H9 (cell line): ENCODE data around the gene RGS16. TPM values are rescaled to one million over a fixed set of nuclear protein-coding genes. Genes with fewer than 3 reads are reported as not detected.

ENCODE experiments used
- DNase-seq: peaks from one replicate; pipeline ENCODE4 v3.0.0-alpha.2; 2017
- H2AFZ ChIP-seq: one replicate; pipeline ENCODE4 v1.6.1; 2013; ENCODE audit warnings: mild to moderate bottlenecking, low read length, control low read depth, moderate library complexity
- H2AK5ac ChIP-seq: 2 replicates; pipeline ENCODE4 v1.6.1; 2013; ENCODE audit warnings: low read length, control low read depth, mixed read lengths; ENCODE audit not compliant: insufficient read length
- H2BK120ac ChIP-seq: one replicate; pipeline ENCODE4 v1.6.1; 2013; ENCODE audit warnings: low read depth, mild to moderate bottlenecking, low read length, control low read depth, inconsistent platforms; ENCODE audit not compliant: poor library complexity, severe bottlenecking
- H2BK12ac ChIP-seq: 2 replicates; pipeline ENCODE4 v1.6.1; 2013; ENCODE audit warnings: low read length, control low read depth, mixed read lengths, low read depth; ENCODE audit not compliant: insufficient read length
- H2BK15ac ChIP-seq: 2 replicates; pipeline ENCODE4 v1.6.1; 2013; ENCODE audit warnings: low read depth, low read length, control low read depth
- H2BK20ac ChIP-seq: one replicate; pipeline ENCODE4 v1.6.1; 2013; ENCODE audit warnings: low read depth, mild to moderate bottlenecking, low read length, control low read depth, inconsistent platforms; ENCODE audit not compliant: poor library complexity, severe bottlenecking
- H2BK5ac ChIP-seq: 2 replicates; pipeline ENCODE4 v1.6.1; 2013; ENCODE audit warnings: low read length, control low read depth, mixed read lengths; ENCODE audit not compliant: insufficient read length
- H3K14ac ChIP-seq: 2 replicates; pipeline ENCODE4 v1.6.1; 2013; ENCODE audit warnings: low read length, control low read depth; ENCODE audit not compliant: insufficient read depth
- H3K18ac ChIP-seq: 2 replicates; pipeline ENCODE4 v1.6.1; 2013; ENCODE audit warnings: low read depth, mild to moderate bottlenecking, mixed read lengths, low read length, control low read depth; ENCODE audit not compliant: insufficient read length
- H3K23ac ChIP-seq: 2 replicates; pipeline ENCODE4 v1.6.1; 2013; ENCODE audit warnings: low read length, control low read depth, mixed read lengths, low read depth; ENCODE audit not compliant: insufficient read length
- H3K23me2 ChIP-seq: 2 replicates; pipeline ENCODE4 v1.6.1; 2013; ENCODE audit warnings: low read depth, mild to moderate bottlenecking, mixed read lengths, low read length, control low read depth; ENCODE audit not compliant: insufficient read length, poor library complexity, severe bottlenecking
- H3K27ac ChIP-seq: 2 replicates; pipeline ENCODE4 v1.5.1; 2013; ENCODE audit warnings: low read length, control low read depth, mixed read lengths, low read depth; ENCODE audit not compliant: insufficient read length
- H3K27me3 ChIP-seq: 2 replicates; pipeline ENCODE4 v1.6.1; 2013; ENCODE audit warnings: low read length, control low read depth, inconsistent platforms; ENCODE audit not compliant: insufficient read depth
- H3K4ac ChIP-seq: 2 replicates; pipeline ENCODE4 v1.6.1; 2013; ENCODE audit warnings: low read depth, mild to moderate bottlenecking, control low read depth, inconsistent platforms, low read length, moderate library complexity
- H3K4me1 ChIP-seq: 2 replicates; pipeline ENCODE4 v1.6.1; 2013; ENCODE audit warnings: low read length, control low read depth, inconsistent platforms; ENCODE audit not compliant: insufficient read depth
- H3K4me2 ChIP-seq: 2 replicates; pipeline ENCODE4 v1.6.1; 2013; ENCODE audit warnings: low read length, control low read depth, mixed read lengths; ENCODE audit not compliant: insufficient read length, insufficient read depth
- H3K56ac ChIP-seq: 2 replicates; pipeline ENCODE4 v1.6.1; 2013; ENCODE audit warnings: low read depth, mild to moderate bottlenecking, mixed read lengths, low read length, control low read depth; ENCODE audit not compliant: insufficient read length
- H3K79me1 ChIP-seq: 2 replicates; pipeline ENCODE4 v1.6.1; 2013; ENCODE audit warnings: low read depth, mild to moderate bottlenecking, moderate library complexity, low read length, control low read depth, inconsistent platforms; ENCODE audit not compliant: insufficient read depth, poor library complexity, severe bottlenecking
- H3K79me2 ChIP-seq: 2 replicates; pipeline ENCODE4 v1.6.1; 2013; ENCODE audit warnings: low read length, control low read depth, inconsistent platforms; ENCODE audit not compliant: insufficient read depth
- H3K9ac ChIP-seq: 2 replicates; pipeline ENCODE4 v1.6.1; 2013; ENCODE audit warnings: low read length, control low read depth, mixed read lengths; ENCODE audit not compliant: insufficient read length; ENCODE audit errors: extremely low read depth
- H3K9me3 ChIP-seq: one replicate; pipeline ENCODE4 v1.6.1; 2013; ENCODE audit warnings: low read depth, low read length, inconsistent platforms; ENCODE audit not compliant: control insufficient read depth
- H3T11ph ChIP-seq: one replicate; pipeline ENCODE4 v1.6.1; 2013; ENCODE audit warnings: mild to moderate bottlenecking, low read length, control low read depth, inconsistent platforms
- H4K20me1 ChIP-seq: one replicate; pipeline ENCODE4 v1.6.1; 2013; ENCODE audit not compliant: control insufficient read depth, insufficient read length, insufficient read depth
- H4K5ac ChIP-seq: 2 replicates; pipeline ENCODE4 v1.6.1; 2013; ENCODE audit warnings: low read depth, mild to moderate bottlenecking, mixed read lengths, low read length, control low read depth; ENCODE audit not compliant: insufficient read length
- H4K8ac ChIP-seq: replicated peaks from 2 replicates; pipeline ENCODE4 v1.6.1; 2013; ENCODE audit warnings: low read length, control low read depth, mixed read lengths, low read depth; ENCODE audit not compliant: insufficient read length
- H4K91ac ChIP-seq: 2 replicates; pipeline ENCODE4 v1.6.1; 2013; ENCODE audit warnings: low read depth, mild to moderate bottlenecking, moderate library complexity, mixed read lengths, low read length, control low read depth; ENCODE audit not compliant: insufficient read length
- H3K27ac Mint-ChIP-seq, 3 experiments: 2 replicates in 2 of 3; 3 replicates in 1 of 3; pipeline ENCODE4 v1.8.0; 2020 to 2021; ENCODE audit warnings: mixed read lengths in 3 of 3, mild to moderate bottlenecking in 1 of 3, moderate library complexity in 1 of 3
- H3K27me3 Mint-ChIP-seq: 2 replicates; pipeline ENCODE4 v1.8.0; 2021; ENCODE audit warnings: low read depth, mild to moderate bottlenecking, moderate library complexity, mixed read lengths
- H3K36me3 Mint-ChIP-seq, 3 experiments: 2 replicates in 2 of 3; 3 replicates in 1 of 3; pipeline ENCODE4 v1.8.0; 2020 to 2021; ENCODE audit warnings: low read depth in 3 of 3, mixed read lengths in 3 of 3; ENCODE audit not compliant: insufficient read depth in 1 of 3
- H3K4me1 Mint-ChIP-seq, 2 experiments: 2 replicates each; pipeline ENCODE4 v1.8.0; 2020; ENCODE audit warnings: mixed read lengths in 2 of 2
- H3K4me3 Mint-ChIP-seq, 2 experiments: 2 replicates in 1 of 2; 3 replicates in 1 of 2; pipeline ENCODE4 v1.8.0; 2020 to 2021; ENCODE audit warnings: mild to moderate bottlenecking in 2 of 2, mixed read lengths in 2 of 2, moderate library complexity in 1 of 2
- H3K9me3 Mint-ChIP-seq, 2 experiments: 2 replicates in 1 of 2; 3 replicates in 1 of 2; pipeline ENCODE4 v1.8.0; 2020; ENCODE audit warnings: mild to moderate bottlenecking in 2 of 2, mixed read lengths in 2 of 2, moderate library complexity in 1 of 2
- WGBS: extraction: QIAGEN DNeasy Blood & Tissue Kit; methylation state at CpG from one replicate; pipeline ENCODE4 v1.1.7; 2013; ENCODE audit warnings: missing lambda C conversion rate, low lambda C conversion rate, mixed read lengths; ENCODE audit not compliant: insufficient read length; ENCODE audit errors: extremely low coverage; 5-methylcytosine and 5-hydroxymethylcytosine counted together
- total RNA-seq: library from RNA; stranded (reverse); gene quantifications from 2 replicates; pipeline ENCODE4 v1.2.1, GENCODE V29; 2021
- TF ChIP-seq, protein P1 (sequence below): fragments of 200-600 bp; sonication (generic); conservative IDR thresholded peaks from 3 replicates; pipeline ENCODE4 v1.8.0; 2021; ENCODE audit warnings: antibody characterized with exemption, mild to moderate bottlenecking

RGS16 gene
- total RNA-seq, 1 experiment from 2014 or later = 6.9 TPM

GRCh38 chr1:182589931-182590330 lies 14.3 kb downstream of the RGS16 start:
- H2AK5ac ChIP-seq = no peak overlapping the region
- peaks cover 4% of the 10 kb centered on the region for H3K23me2 ChIP-seq
- H3K9me3 Mint-ChIP-seq = peaks cover 2 to 5% of the 10 kb centered on the region in 2 experiments; a peak in 1 of 5 replicates
- H3K79me1 ChIP-seq = no peaks in the 10 kb centered on the region
- WGBS = no CpG with 5 or more reads among the region's 5 CpGs
- peaks cover 13 to 15% of the 10 kb centered on the region in 2 experiments for H3K4me1 Mint-ChIP-seq
- no peak overlapping the region for H3K4ac ChIP-seq
- no peaks in the 10 kb centered on the region for H3K27me3 ChIP-seq
- H3K14ac ChIP-seq = no peak overlapping the region
- no peak overlapping the region for H3T11ph ChIP-seq
- no peak overlapping the region for H3K18ac ChIP-seq
- H2BK20ac ChIP-seq = no peak overlapping the region
- no peak overlapping the region for H4K91ac ChIP-seq
- TF ChIP-seq, protein P1, sequence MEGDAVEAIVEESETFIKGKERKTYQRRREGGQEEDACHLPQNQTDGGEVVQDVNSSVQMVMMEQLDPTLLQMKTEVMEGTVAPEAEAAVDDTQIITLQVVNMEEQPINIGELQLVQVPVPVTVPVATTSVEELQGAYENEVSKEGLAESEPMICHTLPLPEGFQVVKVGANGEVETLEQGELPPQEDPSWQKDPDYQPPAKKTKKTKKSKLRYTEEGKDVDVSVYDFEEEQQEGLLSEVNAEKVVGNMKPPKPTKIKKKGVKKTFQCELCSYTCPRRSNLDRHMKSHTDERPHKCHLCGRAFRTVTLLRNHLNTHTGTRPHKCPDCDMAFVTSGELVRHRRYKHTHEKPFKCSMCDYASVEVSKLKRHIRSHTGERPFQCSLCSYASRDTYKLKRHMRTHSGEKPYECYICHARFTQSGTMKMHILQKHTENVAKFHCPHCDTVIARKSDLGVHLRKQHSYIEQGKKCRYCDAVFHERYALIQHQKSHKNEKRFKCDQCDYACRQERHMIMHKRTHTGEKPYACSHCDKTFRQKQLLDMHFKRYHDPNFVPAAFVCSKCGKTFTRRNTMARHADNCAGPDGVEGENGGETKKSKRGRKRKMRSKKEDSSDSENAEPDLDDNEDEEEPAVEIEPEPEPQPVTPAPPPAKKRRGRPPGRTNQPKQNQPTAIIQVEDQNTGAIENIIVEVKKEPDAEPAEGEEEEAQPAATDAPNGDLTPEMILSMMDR = no peak
- no peak overlapping the region; a peak in 1 of 7 replicates for H3K27ac Mint-ChIP-seq
- no peak overlapping the region for H3K27ac ChIP-seq
- H4K5ac ChIP-seq = no peak overlapping the region
- H4K8ac ChIP-seq = no peak overlapping the region
- DNase-seq = no peak
- H3K9me3 ChIP-seq = no peaks in the 10 kb centered on the region
- H2BK15ac ChIP-seq = no peak overlapping the region
- H3K9ac ChIP-seq = no peak overlapping the region
- peaks cover 4% of the 10 kb centered on the region; the same call in 1 of the 2 replicates for H3K27me3 Mint-ChIP-seq
- H2AFZ ChIP-seq = no peak overlapping the region
- no peaks in the 10 kb centered on the region; the same call in 1 of the 2 replicates for H3K4me1 ChIP-seq
- H4K20me1 ChIP-seq = peaks cover 2% of the 10 kb centered on the region
- no peaks in the 10 kb centered on the region; a peak in 2 of 7 replicates for H3K36me3 Mint-ChIP-seq
- H3K56ac ChIP-seq = no peak overlapping the region
- H3K4me2 ChIP-seq = no peak overlapping the region
- no peaks in the 10 kb centered on the region for H3K79me2 ChIP-seq
- H2BK5ac ChIP-seq = no peak overlapping the region
- H2BK120ac ChIP-seq = no peak overlapping the region
- H3K4me3 Mint-ChIP-seq = no peak overlapping the region
- H3K23ac ChIP-seq = no peak overlapping the region
- no peak overlapping the region for H2BK12ac ChIP-seq
